K562 (cell line): Measurements from ENCODE around the gene LNPEP. TPM values are rescaled to one million over a fixed set of nuclear protein-coding genes. Genes with fewer than 3 reads are reported as not detected.

ENCODE experiments used
- BRF1 ChIP-seq: IDR thresholded peaks from 3 replicates; pipeline ENCODE4 v1.6.1; 2011; ENCODE audit warnings: borderline replicate concordance, mild to moderate bottlenecking; ENCODE audit not compliant: insufficient read length; ENCODE audit errors: extremely low read depth
- CREBBP ChIP-seq: IDR thresholded peaks from one replicate; pipeline ENCODE4 v1.6.1; 2012; ENCODE audit warnings: low read depth, mild to moderate bottlenecking, control low read depth, inconsistent platforms, low read length
- MIER1 ChIP-seq: fragments of 450-650 bp; IDR thresholded peaks from 2 replicates; pipeline ENCODE4 v1.6.1; 2016; ENCODE audit warnings: antibody characterized with exemption, mild to moderate bottlenecking, low read depth
- MTF1 ChIP-seq: fragments of 250-450 bp; sonication (Bioruptor Pico); IDR thresholded peaks from 2 replicates; pipeline ENCODE4 v1.9.0; 2021; ENCODE audit warnings: moderate library complexity, mild to moderate bottlenecking, inconsistent platforms, borderline replicate concordance
- NELFE ChIP-seq: IDR thresholded peaks from 2 replicates; pipeline ENCODE4 v1.6.1; 2011; ENCODE audit warnings: mild to moderate bottlenecking; ENCODE audit not compliant: insufficient read depth, insufficient read length
- NFIX ChIP-seq: fragments of 250-450 bp; sonication (Bioruptor Pico); IDR thresholded peaks from 2 replicates; pipeline ENCODE4 v1.4.0; 2020; ENCODE audit warnings: low read depth, mild to moderate bottlenecking, moderate library complexity
- SIRT6 ChIP-seq: IDR thresholded peaks from one replicate; pipeline ENCODE4 v1.6.1; 2012; ENCODE audit warnings: low read depth, mild to moderate bottlenecking, control low read depth, inconsistent platforms, low read length, moderate library complexity
- SP2 ChIP-seq: IDR thresholded peaks from 2 replicates; pipeline ENCODE4 v1.6.1; 2011; ENCODE audit warnings: mild to moderate bottlenecking, low read depth, low read length, moderate library complexity; ENCODE audit not compliant: poor library complexity, severe bottlenecking; ENCODE audit errors: extremely low read depth
- ZBED1 ChIP-seq: IDR thresholded peaks from 2 replicates; pipeline ENCODE4 v1.6.1; 2014
- ZFPM2 ChIP-seq: fragments of 250-450 bp; sonication (Bioruptor Pico); IDR thresholded peaks from 2 replicates; pipeline ENCODE4 v1.5.1; 2022; ENCODE audit warnings: mild to moderate bottlenecking
- ZNF668 ChIP-seq: fragments of 250-450 bp; sonication (Bioruptor Pico); IDR thresholded peaks from 2 replicates; pipeline ENCODE4 v1.8.0; 2022; ENCODE audit warnings: mild to moderate bottlenecking, inconsistent platforms
- polyA plus RNA-seq, 8 experiments: library from polyadenylated mRNA; depleted of rRNA in 4 of 8; stranded (reverse) in 5 of 8; unstranded in 3 of 8; fragments of >200 nt; fragmentation: Nextera tagmentation in 2 of 8; fragmentation: Illumina TruSeq in 1 of 8; extraction: Ambion mirVana in 2 of 8; extraction: Trizol in 1 of 8; gene quantifications; 2 replicates each; pipeline versions ENCODE4 v1.2.1 to v1.2.3, GENCODE V29; 2011 to 2014; ENCODE audit warnings: inconsistent platforms in 1 of 8, missing spikeins in 1 of 8
- total RNA-seq, 7 experiments: library from RNA; depleted of rRNA in 6 of 7; stranded (reverse); fragments of >200 nt in 6 of 7; fragmentation: Illumina TruSeq in 2 of 7; extraction: Trizol in 2 of 7; gene quantifications; 2 replicates each; pipeline versions ENCODE4 v1.2.1 to v1.2.3, GENCODE V29; 2011 to 2021; ENCODE audit warnings: low replicate concordance in 1 of 7
- TF ChIP-seq, protein P1 (sequence below): fragments of 450-650 bp; IDR thresholded peaks from 2 replicates; pipeline ENCODE4 v1.6.1; 2016; ENCODE audit warnings: mild to moderate bottlenecking
- TF ChIP-seq, protein P2 (sequence below): fragments of 250-450 bp; sonication (Bioruptor Pico); IDR thresholded peaks from 2 replicates; pipeline ENCODE4 v1.4.0; 2020; ENCODE audit warnings: mild to moderate bottlenecking, moderate library complexity
- TF ChIP-seq, protein P3 (sequence below): fragments of 250-450 bp; sonication (Bioruptor Pico); IDR thresholded peaks from 2 replicates; pipeline ENCODE4 v1.8.0; 2022; ENCODE audit warnings: inconsistent platforms
- TF ChIP-seq, protein P4 (sequence below), 2 experiments: fragments of 450-650 bp in 1 of 2; sonication (generic) in 1 of 2; formaldehyde crosslinking; conservative IDR thresholded peaks; 2 replicates each; pipeline versions ENCODE4 v1.4.0 to v1.8.1; 2020 to 2022; ENCODE audit warnings: mild to moderate bottlenecking in 1 of 2, missing genetic modification reagents in 1 of 2

LNPEP gene
- total and polyA plus RNA-seq, 9 of the 15 experiments (the other 6 are each of a cell fraction or from before 2014, with no cell fraction given) = 2.6 to 27.9 (median 11.2) TPM

DNA sequence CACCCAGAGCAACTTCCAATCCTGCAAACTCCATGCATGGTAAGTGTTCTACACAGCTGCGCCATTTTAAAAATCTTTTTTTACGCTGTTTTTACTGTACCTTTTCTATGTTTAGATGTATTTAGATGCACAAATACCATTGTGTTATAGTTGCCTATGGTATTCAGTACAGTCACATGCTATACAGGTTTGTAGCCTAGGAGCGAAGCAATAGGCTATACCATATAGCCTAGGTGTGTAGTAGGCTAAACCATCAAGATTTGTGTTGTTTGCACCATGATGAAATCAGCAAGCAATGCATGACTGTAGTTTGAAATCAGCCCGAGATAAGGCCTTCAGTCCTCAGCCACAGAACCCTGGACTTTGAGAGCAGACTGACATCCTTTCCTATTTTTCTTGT, 105.4 kb downstream of the LNPEP start (continued):
- TF ChIP-seq MTF1 (CRISPR knock-in tag) (no peak), ZNF668 (CRISPR knock-in tag) (peak; percentile 75; the same call in 1 of the 2 replicates), SIRT6 (no peak), NELFE (no peak), SP2 (no peak), ZBED1 (no peak), NFIX (CRISPR knock-in tag) (peak; percentile 23; the same call in 1 of the 2 replicates), ZFPM2 (CRISPR knock-in tag) (no peak), CREBBP (no peak), BRF1 (no peak), MIER1 (no peak)
- TF ChIP-seq, protein P1, sequence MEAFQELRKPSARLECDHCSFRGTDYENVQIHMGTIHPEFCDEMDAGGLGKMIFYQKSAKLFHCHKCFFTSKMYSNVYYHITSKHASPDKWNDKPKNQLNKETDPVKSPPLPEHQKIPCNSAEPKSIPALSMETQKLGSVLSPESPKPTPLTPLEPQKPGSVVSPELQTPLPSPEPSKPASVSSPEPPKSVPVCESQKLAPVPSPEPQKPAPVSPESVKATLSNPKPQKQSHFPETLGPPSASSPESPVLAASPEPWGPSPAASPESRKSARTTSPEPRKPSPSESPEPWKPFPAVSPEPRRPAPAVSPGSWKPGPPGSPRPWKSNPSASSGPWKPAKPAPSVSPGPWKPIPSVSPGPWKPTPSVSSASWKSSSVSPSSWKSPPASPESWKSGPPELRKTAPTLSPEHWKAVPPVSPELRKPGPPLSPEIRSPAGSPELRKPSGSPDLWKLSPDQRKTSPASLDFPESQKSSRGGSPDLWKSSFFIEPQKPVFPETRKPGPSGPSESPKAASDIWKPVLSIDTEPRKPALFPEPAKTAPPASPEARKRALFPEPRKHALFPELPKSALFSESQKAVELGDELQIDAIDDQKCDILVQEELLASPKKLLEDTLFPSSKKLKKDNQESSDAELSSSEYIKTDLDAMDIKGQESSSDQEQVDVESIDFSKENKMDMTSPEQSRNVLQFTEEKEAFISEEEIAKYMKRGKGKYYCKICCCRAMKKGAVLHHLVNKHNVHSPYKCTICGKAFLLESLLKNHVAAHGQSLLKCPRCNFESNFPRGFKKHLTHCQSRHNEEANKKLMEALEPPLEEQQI = no peak
- TF ChIP-seq, protein P2, sequence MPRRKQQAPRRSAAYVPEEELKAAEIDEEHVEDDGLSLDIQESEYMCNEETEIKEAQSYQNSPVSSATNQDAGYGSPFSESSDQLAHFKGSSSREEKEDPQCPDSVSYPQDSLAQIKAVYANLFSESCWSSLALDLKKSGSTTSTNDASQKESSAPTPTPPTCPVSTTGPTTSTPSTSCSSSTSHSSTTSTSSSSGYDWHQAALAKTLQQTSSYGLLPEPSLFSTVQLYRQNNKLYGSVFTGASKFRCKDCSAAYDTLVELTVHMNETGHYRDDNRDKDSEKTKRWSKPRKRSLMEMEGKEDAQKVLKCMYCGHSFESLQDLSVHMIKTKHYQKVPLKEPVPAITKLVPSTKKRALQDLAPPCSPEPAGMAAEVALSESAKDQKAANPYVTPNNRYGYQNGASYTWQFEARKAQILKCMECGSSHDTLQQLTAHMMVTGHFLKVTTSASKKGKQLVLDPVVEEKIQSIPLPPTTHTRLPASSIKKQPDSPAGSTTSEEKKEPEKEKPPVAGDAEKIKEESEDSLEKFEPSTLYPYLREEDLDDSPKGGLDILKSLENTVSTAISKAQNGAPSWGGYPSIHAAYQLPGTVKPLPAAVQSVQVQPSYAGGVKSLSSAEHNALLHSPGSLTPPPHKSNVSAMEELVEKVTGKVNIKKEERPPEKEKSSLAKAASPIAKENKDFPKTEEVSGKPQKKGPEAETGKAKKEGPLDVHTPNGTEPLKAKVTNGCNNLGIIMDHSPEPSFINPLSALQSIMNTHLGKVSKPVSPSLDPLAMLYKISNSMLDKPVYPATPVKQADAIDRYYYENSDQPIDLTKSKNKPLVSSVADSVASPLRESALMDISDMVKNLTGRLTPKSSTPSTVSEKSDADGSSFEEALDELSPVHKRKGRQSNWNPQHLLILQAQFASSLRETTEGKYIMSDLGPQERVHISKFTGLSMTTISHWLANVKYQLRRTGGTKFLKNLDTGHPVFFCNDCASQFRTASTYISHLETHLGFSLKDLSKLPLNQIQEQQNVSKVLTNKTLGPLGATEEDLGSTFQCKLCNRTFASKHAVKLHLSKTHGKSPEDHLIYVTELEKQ (CRISPR knock-in tag) = no peak
- TF ChIP-seq, protein P3, sequence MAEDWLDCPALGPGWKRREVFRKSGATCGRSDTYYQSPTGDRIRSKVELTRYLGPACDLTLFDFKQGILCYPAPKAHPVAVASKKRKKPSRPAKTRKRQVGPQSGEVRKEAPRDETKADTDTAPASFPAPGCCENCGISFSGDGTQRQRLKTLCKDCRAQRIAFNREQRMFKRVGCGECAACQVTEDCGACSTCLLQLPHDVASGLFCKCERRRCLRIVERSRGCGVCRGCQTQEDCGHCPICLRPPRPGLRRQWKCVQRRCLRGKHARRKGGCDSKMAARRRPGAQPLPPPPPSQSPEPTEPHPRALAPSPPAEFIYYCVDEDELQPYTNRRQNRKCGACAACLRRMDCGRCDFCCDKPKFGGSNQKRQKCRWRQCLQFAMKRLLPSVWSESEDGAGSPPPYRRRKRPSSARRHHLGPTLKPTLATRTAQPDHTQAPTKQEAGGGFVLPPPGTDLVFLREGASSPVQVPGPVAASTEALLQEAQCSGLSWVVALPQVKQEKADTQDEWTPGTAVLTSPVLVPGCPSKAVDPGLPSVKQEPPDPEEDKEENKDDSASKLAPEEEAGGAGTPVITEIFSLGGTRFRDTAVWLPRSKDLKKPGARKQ (CRISPR knock-in tag) = 0 out of 2 replicates have a peak, but pooled peaks have one; percentile 27
- TF ChIP-seq, protein P4, sequence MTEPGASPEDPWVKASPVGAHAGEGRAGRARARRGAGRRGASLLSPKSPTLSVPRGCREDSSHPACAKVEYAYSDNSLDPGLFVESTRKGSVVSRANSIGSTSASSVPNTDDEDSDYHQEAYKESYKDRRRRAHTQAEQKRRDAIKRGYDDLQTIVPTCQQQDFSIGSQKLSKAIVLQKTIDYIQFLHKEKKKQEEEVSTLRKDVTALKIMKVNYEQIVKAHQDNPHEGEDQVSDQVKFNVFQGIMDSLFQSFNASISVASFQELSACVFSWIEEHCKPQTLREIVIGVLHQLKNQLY (CRISPR knock-in tag; conservative IDR thresholded peaks at IDR 0.05) = no peak
